ENCODE results near the gene PVALEF.
"Not testable (repeated sequence)": the region's sequence is repeated elsewhere in the genome, so short reads cannot be mapped to it uniquely, and the experiment has no call there.

PVALEF gene

DNA sequence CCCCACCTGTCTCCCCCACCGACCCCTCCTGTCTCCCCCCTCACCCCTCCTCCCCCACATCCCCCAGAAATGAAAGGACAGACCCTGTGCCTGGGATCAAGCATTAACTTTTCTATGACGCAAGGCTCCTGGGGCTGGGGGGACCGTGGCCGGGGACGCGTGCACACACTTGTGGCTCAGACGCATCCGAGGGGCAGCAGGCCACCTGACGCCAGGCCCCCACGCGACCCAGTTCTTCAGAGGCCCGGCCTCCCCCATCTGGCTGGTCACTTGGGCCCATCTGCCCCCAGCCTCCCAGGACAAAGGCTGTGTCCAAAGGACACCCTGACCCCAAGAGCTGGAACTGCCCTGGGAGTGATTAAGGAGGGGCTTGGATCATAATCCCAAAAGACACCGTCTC, 14.0 kb upstream of the PVALEF start:
- TF ChIP-seq, protein P1, sequence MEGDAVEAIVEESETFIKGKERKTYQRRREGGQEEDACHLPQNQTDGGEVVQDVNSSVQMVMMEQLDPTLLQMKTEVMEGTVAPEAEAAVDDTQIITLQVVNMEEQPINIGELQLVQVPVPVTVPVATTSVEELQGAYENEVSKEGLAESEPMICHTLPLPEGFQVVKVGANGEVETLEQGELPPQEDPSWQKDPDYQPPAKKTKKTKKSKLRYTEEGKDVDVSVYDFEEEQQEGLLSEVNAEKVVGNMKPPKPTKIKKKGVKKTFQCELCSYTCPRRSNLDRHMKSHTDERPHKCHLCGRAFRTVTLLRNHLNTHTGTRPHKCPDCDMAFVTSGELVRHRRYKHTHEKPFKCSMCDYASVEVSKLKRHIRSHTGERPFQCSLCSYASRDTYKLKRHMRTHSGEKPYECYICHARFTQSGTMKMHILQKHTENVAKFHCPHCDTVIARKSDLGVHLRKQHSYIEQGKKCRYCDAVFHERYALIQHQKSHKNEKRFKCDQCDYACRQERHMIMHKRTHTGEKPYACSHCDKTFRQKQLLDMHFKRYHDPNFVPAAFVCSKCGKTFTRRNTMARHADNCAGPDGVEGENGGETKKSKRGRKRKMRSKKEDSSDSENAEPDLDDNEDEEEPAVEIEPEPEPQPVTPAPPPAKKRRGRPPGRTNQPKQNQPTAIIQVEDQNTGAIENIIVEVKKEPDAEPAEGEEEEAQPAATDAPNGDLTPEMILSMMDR (IDR thresholded peaks at IDR 0.05; ENCODE audit: low read depth, low read length, missing control alignments), result no peak
- H3K4me3 ChIP-seq (ENCODE audit: low read depth, low read length), result no peak overlapping the region
- in situ Hi-C loops (cut with HindIII; ENCODE audit: low sequenced_read_pairs), result no loop called here
- no peak for DNase-seq (ENCODE audit: low read depth)

DNA sequence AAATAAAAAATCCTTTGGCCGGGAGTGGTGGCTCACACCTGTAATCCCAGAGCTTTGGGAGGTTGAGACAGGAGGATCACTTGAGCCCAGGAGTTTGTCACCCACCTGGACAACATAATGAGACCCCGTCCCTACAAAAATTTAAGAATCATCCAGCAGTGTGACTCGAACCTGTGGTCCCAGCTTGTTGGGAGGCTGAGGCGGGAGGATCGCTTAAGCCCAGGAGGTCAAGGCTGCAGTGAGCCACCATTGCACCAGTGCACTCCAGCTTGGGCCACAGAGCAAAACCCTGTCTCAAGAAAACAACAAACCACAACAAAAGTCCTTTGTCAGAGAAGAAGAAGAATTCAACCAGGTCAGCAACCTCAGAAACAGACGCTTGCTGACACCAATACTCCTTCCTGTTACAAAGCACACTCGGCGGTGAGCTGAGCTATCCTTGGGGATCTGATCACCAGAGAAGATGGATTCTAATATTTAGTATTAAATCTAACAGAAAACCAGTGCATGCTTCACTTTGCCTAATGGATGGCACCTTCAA, 12.9 kb upstream of the PVALEF start:
- in situ Hi-C loops (cut with HindIII; ENCODE audit: low sequenced_read_pairs), result no loop called here
- DNase-seq (ENCODE audit: low read depth), result no peak
- TF ChIP-seq, protein P1 (IDR thresholded peaks at IDR 0.05; ENCODE audit: low read depth, low read length, missing control alignments), result no peak
- no peak overlapping the region for H3K4me3 ChIP-seq (ENCODE audit: low read depth, low read length)

DNA sequence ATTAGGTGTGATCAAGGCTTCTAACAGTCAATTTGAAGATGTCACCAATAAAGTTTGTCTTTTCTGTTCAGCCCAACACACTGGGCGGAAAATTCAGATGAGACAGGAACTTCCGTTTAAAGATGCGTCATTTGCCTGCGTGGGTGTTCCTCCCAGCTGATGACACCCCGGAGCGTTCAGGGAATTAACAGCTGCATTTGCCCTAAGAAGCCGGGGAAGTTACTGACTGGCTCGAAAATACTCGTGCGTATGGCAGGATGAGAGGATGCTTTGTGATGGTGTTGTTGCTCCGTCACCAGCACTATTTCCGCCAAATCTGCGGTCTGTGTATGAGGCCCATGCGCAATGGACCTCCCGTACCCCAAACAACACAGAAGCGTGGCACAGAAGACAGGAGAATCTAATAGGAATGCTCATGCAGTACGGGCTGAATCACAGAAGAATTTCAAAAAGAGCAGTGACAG, 11.9 kb upstream of the PVALEF start:
- H3K4me3 ChIP-seq (ENCODE audit: low read depth, low read length), result no peak overlapping the region
- DNase-seq (ENCODE audit: low read depth), result no peak
- TF ChIP-seq, protein P1 (IDR thresholded peaks at IDR 0.05; ENCODE audit: low read depth, low read length, missing control alignments), result no peak
- in situ Hi-C loops (cut with HindIII; ENCODE audit: low sequenced_read_pairs), result no loop called here

DNA sequence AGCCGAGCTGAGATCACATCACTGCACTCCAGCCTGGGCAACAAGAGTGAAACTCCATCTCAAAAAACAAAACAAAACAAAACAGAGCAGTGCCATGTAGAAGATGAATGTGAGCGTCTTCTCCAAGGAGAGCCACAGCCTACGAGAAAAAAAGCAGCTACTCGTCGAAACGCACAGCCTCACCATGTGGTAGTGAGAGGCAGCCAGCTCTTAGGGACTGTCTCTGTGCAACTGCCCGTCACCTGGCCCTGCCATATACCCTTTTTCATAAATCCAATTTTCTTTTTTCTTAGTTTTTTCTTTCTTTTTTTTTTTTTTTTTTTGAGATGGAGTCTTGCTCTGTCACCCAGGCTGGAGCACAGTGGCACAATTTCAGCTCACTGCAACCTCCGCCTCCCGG, 11.3 kb upstream of the PVALEF start:
- in situ Hi-C loops (cut with HindIII; ENCODE audit: low sequenced_read_pairs); H3K4me3 ChIP-seq (ENCODE audit: low read depth, low read length); DNase-seq (ENCODE audit: low read depth): not testable (repeated sequence)

DNA sequence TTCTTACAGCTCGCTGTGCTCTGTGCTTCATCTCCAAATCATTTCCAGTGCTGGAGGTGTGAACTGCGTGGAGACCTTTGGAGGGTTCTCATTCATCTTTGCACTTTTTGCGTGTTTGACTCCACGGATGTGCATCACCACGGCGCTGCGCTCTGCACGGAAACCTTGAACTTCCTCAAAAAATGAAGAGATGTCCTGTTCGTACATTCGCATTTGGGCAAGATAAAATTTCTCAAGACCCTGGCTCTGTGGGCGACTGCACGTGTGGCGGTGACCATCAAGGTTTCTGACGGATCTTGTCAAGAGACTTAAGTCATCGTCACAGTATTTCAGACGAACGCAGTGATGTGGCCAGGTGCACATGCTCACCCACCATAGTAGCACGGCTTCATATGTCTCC, 10.3 kb upstream of the PVALEF start:
- H3K4me3 ChIP-seq (ENCODE audit: low read depth, low read length), result no peak overlapping the region
- in situ Hi-C loops (cut with HindIII; ENCODE audit: low sequenced_read_pairs), result no loop called here
- TF ChIP-seq, protein P1 (IDR thresholded peaks at IDR 0.05; ENCODE audit: low read depth, low read length, missing control alignments), result no peak
- DNase-seq (ENCODE audit: low read depth), result no peak

DNA sequence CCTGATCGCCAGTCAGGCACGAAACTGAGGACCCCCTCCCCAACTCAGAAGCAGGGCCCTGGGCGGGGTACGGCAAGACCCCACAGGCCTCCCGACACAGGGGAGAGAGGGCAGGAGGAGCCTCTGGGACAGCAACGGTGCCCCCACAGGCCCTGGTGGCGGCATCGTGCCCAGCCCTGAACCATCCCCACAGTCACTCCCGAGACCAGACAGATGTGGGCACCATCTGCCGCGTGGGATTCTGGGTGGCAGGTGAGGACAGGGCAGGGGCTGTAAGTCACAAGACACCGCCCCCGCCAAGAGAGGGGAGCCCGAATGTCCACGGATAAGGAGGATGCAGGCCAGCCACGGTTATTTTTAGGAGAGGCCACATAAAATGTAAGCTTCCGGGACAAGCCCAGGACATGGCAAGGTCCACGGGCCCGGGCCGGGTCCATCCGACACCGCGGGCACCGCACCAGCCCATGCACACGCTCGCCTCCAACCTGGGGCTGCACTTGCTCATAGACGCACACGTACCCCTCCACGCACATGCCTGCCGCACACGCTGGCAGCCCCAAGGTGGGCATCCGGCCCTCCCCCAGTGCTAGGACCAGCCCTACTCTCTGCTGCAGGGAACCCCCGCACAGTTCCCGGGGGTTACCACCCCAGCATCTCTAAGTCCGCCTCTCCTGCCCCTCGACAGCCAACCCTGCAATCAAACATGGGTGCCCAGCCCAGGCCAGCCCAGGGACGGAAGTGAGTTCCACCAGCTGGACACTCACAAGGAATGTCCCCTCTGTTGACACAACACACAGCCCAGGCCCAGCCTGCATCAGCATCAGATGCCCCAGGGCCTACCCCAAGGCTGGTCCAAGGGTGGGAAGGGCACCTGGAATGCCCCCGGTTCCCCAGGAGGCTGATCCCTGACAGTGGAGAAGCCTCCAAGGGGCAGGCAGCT, 8.2 kb upstream of the PVALEF start:
- TF ChIP-seq, protein P1 (IDR thresholded peaks at IDR 0.05; ENCODE audit: low read depth, low read length, missing control alignments), result no peak
- in situ Hi-C loops (cut with HindIII; ENCODE audit: low sequenced_read_pairs), result no loop called here
- no peak overlapping the region for H3K4me3 ChIP-seq (ENCODE audit: low read depth, low read length)
- DNase-seq (ENCODE audit: low read depth), result no peak

Data from astrocyte of the cerebellum (primary cell).